ENCODE measurements around the gene CGB2.
A peak's percentile ranks its signal among the peaks of the same experiment; 100 is the strongest.
"Not testable (repeated sequence)": the region's sequence is repeated elsewhere in the genome, so short reads cannot be mapped to it uniquely, and the experiment has no call there.

Gene CGB2

GRCh38 chr19:49010453-49010852 is 21.2 kb upstream of the CGB2 start:
- no peak for DNase-seq (ENCODE audit: low spot score)

- DNase-seq (ENCODE audit: low spot score), result no peak
Measured at GRCh38 chr19:49011194-49011593, 20.5 kb upstream of the CGB2 start.

GRCh38 chr19:49014123-49014869 is 17.4 kb upstream of the CGB2 start:
- DNase-seq (ENCODE audit: low spot score), result no peak

GRCh38 chr19:49014870-49015255 is 16.8 kb upstream of the CGB2 start:
- no peak for DNase-seq (ENCODE audit: low spot score)

GRCh38 chr19:49016067-49016839 is 15.4 kb upstream of the CGB2 start:
- no peak for DNase-seq (ENCODE audit: low spot score)

- no peak for DNase-seq (ENCODE audit: low spot score)
Measured at GRCh38 chr19:49017041-49017665, 14.5 kb upstream of the CGB2 start, which contains the start of gene LHB. TSS of gene LHB (minus strand) at chr19:49017091. CDS start at chr19:49017081, 10 bp downstream.

GRCh38 chr19:49017666-49018351 is 13.9 kb upstream of the CGB2 start:
- peak; percentile 83 for DNase-seq (ENCODE audit: low spot score)

- DNase-seq (ENCODE audit: low spot score), result not testable (repeated sequence)
Measured at GRCh38 chr19:49018388-49019241, 13.1 kb upstream of the CGB2 start.

- DNase-seq (ENCODE audit: low spot score), result peak; percentile 79
Measured at GRCh38 chr19:49019242-49019932, 12.3 kb upstream of the CGB2 start.

GRCh38 chr19:49020342-49020741 is 11.3 kb upstream of the CGB2 start:
- peak; percentile 47 for DNase-seq (ENCODE audit: low spot score)

- peak; percentile 74 for DNase-seq (ENCODE audit: low spot score)
Measured at GRCh38 chr19:49020931-49021895, 10.5 kb upstream of the CGB2 start.

- no peak for DNase-seq (ENCODE audit: low spot score)
Measured at GRCh38 chr19:49022116-49022515, 9.6 kb upstream of the CGB2 start.

GRCh38 chr19:49024233-49024632 is 7.5 kb upstream of the CGB2 start, which contains the start of gene CGB3:
TSS of gene CGB3 (minus strand) at chr19:49024333. CDS start at chr19:49023971, 362 bp downstream.
- DNase-seq (ENCODE audit: low spot score), result not testable (repeated sequence)

- DNase-seq (ENCODE audit: low spot score), result not testable (repeated sequence)
Measured at GRCh38 chr19:49025088-49025487, 6.6 kb upstream of the CGB2 start.

GRCh38 chr19:49025599-49025998 is 6.1 kb upstream of the CGB2 start:
- DNase-seq (ENCODE audit: low spot score), result not testable (repeated sequence)

- not testable (repeated sequence) for DNase-seq (ENCODE audit: low spot score)
Measured at GRCh38 chr19:49028686-49029085, 3.0 kb upstream of the CGB2 start.

GRCh38 chr19:49029749-49030148 is 1.9 kb upstream of the CGB2 start:
- not testable (repeated sequence) for DNase-seq (ENCODE audit: low spot score)

- not testable (repeated sequence) for DNase-seq (ENCODE audit: low spot score)
Measured at GRCh38 chr19:49030323-49030722, 1.4 kb upstream of the CGB2 start.

GRCh38 chr19:49036815-49037214 is 5.1 kb downstream of the CGB2 start, which contains the start of gene CGB1:
TSS of gene CGB1 (minus strand) at chr19:49036895. CDS start at chr19:49036711, 184 bp downstream.
- peak; percentile 53 for DNase-seq (ENCODE audit: low spot score)

Measured in SW480 (cell line).